Activated CD4-positive, alpha-beta T cell treated with anti-CD3 and anti-CD28 coated beads, Interleukin-2, Interleukin-4, amounts not matched to agents 100 ng/mL and 50 ng/mL, durations not matched to agents 16 hours and 8 hours (primary cell): Measurements from ENCODE around the gene VAT1L.
"Not testable (repeated sequence)": the region's sequence is repeated elsewhere in the genome, so short reads cannot be mapped to it uniquely, and the experiment has no call there.

ENCODE experiments used
- DNase-seq: peaks from one replicate; pipeline ENCODE4 v3.0.0-alpha.2; 2020; ENCODE audit warnings: low spot score

Gene VAT1L

DNA sequence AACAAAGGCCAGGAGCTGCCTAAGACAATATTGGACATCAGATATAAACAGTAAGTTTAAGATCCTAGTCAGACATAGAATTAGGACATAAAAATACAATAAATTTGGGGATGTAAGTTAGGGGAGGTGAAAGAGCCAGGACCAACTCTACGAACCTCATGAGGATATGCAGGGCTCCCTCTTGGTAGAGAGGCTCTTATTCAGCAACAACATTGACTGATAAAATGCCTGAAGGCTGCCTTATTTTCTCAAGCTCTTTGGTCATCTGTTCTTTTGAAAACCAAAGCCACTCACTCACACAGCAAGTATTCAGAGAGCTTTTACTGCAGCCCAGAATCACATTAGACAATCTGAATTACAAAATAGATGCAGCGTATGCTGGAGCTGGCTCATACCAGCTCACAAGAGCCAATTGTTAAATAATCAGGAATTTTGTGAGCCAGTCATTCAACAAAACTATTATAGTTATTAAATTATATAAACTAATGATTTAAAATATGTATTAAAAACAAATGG lies 125.4 kb downstream of the VAT1L start:
- DNase-seq = no peak

DNA sequence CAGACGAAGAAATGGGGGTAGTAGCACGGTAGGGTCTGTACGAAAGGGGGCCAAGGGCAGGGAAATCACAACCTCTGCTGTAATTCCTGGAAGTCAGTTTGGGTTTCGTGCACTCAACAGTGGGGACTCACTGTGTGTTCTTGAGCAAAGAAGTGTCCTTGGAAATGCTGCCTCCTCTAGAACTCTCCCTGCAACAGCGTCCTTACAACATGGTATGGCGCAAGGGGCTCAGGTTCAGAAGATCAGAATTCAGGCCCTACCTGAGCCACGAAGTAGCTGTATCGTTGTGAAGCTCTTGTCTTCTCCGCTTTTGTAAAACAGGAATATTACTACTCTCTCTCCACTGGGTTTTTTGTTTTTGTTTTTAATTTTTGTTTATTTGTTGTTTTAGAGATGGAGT lies 127.7 kb downstream of the VAT1L start:
- no peak for DNase-seq

DNA sequence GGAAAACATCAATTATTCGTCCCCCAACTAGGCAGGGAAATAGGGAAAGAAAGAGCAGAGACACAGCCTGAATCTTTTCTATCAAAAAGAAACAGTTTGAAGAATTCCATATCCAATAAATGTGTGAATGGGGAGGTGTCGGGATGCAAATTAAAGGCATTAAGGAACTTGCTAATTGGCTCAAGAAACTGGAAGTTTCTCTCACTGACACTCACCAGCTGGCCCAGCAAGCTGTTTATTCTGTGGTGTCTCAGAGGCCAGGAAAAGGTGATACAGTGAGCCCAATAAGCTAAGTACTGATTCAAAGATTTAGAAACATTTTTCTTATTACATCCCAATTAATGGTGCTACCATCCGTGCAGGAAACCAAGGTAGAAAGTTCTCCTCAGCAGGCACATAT lies 129.6 kb downstream of the VAT1L start:
- DNase-seq = no peak

DNA sequence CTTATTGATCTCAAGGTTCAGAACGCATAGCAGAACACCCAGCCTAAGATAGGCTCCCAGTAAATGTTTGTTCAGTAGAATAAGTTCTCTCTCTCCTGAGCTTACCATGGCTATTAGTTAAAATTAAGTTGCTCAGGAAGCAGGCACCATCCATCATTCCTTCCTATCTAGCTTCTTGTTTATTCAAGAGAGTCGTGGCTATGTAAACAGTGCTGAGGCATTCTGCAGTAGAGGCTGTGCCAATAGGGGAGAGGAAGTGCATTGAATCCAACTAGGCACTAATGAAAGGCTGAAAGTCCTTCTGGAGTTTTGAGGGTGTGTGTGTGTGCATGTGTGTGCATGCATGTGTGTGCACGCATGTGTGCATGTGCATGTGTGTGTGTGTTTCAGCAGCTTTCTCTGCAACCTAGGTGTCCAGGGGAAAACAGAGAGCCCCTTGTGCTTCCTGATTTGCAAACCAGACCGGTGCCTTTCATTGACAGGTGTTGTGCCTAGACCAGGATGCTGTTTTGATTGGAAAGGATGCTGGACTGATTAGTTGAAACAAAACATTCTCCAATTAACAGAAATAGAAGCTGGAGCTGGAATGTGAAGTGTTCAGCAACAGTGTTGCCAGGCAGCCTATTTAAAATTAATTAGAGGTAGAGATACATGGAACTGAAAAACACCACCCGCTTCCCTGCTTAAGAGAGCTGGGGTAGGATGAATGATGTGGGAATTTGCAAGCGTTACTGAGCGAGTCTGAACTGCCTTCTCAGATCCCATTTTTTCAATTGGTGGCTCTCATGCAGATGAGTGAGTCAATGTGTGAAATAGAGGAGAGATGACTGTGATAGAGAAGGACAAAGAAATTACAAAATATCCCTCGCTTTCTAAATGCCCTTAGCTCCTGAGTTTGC lies 130.7 kb downstream of the VAT1L start:
- no peak for DNase-seq

DNA sequence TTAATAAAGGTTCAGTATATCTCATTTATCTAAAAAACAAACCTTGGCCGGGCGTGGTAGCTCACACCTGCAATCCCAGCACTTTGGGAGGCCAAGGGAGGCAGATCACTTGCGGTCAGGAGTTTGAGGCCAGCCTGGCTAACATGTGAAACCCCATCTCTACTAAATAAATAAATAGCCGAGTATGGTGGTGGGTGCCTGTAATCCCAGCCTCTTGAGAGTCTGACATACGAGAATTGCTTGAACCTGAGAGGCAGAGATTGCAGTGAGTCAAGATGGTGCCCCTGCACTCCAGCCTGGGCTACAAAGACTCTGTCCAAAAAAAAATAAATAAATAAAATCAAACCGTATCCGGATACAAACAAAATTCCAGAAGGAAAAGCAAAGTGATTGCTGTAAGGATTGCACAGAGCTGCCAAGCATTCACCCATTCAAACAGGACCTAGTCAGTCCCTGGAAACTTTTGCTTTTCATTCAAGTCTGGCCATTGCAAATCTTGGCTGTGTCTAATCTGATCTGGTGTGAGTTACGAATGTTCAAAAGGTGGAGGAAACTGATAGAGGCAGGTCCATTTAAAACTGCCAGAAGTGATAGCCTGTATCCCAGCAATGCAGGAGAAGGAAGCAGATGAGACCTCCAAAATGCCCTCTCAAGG lies 131.5 kb downstream of the VAT1L start:
- DNase-seq = no peak

DNA sequence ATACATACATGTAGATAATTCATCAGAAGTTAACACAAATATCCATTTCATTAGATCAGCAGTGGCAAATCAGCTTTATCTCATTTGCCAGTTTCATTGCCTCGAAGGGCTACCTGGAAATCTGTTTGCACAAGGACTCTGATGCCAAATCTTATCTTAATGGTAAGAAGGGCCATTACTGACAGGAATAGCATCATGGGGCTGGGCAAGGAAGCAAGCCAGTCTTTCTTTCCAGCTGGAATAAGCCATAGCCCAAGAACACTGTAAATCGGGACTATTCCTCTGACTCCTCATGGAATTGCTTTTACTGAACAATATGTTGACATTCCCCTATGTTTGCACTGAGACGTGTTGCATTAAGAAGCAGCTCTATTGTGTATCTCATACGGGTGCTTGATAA lies 132.6 kb downstream of the VAT1L start:
- DNase-seq = no peak

DNA sequence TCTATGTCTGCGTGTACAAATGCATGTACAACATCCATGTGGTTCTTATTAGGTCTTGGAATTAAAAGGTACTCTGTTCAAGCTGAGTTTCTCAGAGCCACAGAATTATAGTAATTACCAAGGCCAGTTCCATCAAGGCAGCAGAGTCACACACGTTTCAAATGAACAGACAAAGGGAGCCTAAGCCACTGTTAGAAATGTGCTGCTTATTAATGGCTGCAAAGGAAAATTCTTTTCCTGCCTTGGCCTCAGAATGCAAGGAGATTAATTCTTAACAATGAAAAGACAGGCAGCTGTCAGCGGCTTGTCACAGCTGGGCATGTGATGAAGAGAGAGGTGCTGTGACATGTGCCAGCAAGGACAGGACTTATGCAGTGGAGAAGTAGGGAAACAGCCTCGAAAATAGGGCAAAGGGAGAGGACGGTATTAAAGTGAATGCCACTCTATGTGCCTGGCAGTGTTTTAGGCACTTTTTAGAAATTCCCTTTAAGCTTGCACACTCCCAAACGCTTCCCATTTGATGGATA lies 133.9 kb downstream of the VAT1L start:
- no peak for DNase-seq

DNA sequence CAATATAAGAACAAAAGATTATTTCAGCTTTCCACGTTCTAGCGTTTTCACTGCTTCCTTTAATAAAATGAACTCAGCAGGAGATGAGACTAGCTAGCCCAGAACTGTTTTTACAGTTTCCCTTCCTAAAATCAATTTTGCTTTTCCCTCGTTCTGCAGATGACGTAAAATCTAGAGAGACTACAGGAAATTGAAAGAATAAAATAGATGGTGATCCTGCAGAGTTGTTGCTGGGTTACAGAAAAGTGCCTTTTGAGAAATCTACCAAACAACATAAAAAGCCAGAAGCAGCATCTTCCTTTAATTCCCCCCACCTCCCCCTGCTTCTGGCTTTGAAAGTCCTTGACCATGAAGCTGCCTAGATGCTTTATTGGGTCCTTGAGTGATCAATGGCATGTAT lies 137.2 kb downstream of the VAT1L start:
- no peak for DNase-seq

DNA sequence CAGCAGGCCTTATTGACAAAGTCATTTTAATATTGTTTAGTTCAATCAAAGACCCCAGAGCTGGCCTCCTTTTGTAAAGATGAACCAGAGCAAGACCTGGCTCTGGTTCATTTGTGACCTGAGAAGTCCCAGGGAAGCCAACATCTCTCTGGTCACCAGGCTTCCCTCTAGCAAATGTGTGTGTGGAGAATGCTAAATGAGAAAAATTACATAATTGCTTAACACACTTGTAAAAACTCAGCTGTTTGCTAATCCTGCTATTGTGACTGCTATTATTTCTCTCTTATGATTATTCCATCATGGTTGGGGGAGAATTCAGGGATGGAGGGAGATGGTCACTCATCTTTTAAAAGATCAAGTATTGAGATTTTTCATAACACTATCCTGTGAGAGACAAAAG lies 139.7 kb downstream of the VAT1L start:
- no peak for DNase-seq

DNA sequence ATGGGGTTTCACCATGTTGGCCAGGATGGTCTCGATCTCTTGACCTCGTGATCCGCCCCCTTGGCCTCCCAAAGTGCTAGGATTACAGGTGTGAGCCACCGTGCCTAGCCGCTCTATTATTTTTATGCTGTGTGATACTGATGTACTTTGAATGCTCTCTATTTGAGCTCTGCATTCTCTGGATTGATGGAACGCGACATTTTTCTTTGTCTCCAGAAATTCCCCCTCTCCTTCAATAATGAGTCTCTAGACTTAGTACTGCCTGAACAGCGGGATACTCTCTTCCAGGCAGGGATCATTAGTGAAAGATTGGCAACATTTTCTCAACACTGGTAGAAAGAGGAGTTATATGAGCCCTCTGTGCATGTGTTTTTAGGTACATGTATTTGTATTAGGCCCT lies 140.6 kb downstream of the VAT1L start:
- no peak for DNase-seq

DNA sequence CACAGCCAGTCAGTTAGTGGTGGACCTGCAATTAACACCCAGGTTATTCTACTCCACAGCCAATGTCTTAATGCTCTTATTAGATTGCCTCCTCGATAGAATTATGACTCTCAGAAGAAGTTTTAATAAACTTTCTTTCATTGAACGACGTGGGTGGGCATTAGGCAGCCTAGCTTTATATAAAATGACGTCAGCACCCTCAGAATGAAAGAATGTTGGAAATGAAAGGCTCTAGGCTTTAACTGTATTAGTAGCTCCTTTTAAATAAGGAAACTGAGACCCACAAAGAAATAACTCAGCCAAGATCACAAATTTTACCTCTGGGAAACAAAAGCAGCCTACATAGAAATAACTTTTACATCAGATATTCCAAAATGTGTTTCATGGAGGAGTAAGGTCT lies 142.7 kb downstream of the VAT1L start:
- DNase-seq = no peak

DNA sequence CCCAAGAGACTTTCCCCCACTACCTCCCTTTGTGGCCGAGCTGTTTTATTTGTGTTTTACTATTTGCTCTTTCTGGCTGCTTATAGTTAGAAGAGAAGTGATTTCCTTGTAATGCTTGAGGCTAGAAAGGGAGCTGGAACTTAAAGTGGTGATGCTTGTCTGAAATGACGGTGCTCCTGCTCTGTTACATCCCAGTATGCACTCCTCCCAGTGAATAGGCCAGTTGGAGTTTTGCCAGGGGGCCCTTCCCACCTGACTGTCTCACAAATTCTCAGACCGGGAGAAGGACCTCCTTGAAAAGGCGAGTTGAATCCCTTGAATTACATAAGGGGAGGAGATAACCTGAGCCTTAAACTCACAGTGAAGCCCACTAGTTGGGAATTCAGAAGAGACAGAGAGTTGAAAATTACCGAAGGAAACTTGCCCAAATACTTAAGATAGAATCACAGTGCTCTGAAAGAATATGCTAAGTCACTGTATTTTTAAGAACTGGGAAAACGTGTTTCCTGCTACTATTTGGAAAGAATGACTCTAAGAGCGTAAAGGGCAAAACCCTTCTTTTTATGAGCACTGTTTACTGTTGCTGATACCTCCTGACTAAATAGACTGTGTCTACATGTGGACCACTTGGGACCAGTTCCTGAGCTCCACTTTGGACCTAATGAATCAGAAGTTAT lies 149.2 kb downstream of the VAT1L start:
- DNase-seq = no peak

DNA sequence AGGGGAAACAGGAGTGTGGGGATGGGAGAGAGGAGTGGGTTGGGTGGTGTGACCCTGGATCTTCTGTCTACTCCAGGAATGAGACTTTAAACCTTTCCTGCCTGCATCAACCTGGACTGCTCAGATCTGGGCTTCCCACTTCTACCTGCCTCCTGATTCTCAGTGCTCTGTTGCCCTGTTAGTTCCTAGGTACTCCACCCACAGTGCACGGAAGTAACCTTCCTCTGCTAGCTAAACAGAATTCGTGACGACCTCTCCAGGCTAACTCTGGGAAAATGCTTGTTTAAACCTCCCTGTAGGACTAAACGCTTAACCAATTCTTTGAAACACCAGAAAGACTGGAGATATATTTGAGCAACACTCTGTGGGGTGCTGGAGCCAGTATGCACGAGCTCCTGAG lies 150.5 kb downstream of the VAT1L start:
- no peak for DNase-seq

DNA sequence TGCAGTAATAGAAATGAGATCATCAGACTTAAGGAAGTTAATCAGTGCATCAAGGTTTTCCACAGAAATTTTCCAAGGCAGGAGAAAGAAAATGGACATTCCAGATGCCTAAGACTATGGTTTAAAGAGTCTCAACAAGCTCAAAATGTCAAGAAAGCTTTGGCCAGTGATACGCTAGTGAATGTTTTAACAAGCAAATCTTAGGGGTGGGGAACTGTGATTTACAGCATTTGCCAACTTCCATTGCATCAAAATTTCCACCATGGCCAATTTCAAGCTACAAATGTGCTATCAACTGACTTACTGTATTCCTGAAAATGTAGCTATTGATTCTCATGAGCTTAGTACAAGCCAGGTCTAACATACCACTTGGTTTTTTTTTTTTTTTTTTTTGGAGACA lies 151.6 kb downstream of the VAT1L start:
- no peak for DNase-seq

DNA sequence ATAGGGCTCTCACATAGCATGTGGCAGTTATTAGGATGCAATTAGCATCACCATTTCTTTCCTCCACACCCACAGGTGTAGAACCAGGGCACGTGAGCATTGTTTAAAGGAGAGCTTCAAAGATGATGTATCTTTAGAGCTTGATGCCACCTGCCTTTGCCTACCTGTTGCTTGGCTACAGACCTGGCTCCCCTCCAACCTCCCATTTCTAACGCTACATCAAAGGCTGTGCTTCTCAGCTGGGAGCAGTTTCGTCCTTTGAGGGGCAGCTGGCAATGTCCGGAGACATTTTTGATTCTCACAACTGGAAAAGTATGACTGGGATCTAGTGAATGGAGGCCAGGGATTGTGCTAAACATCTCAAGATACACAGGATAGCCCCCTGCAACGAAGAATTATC lies 155.4 kb downstream of the VAT1L start:
- DNase-seq = no peak

DNA sequence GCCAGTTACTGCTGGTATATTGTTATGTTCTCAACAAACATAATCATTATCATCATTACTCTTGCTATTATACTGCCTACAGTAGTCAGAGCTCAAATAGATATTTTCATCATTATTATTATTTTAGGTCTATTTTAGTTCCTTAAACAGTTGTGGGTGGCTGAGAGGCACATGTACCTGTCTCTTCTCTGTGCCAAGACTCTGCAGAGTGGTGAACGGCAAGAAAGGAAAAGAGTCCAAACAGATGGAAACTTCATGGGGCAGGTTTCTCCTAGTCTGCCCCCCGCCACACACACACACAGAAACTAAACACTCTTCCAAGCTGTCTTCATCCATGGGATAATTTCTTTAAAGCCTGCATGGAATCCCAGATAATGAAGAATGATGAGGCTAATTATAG lies 156.3 kb downstream of the VAT1L start:
- DNase-seq = no peak

DNA sequence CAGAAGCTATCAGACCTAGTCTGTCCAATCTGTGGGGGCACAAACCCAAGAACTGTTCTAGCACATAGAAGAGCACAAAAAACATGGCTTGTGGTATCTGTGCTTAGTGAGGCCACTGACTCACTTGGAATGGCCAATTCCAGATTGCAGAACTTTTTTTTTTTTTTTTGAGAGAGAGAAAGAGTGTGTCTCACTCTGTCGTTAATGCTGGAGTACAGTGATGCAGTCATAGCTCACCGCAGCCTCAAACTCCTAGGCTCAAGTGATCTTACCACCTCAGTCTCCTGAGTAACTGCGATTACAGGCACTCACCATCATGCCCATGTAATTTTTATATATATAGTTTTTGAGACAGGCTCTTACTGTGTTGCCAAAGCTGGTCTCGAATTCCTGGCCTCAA lies 156.8 kb downstream of the VAT1L start:
- DNase-seq = no peak

DNA sequence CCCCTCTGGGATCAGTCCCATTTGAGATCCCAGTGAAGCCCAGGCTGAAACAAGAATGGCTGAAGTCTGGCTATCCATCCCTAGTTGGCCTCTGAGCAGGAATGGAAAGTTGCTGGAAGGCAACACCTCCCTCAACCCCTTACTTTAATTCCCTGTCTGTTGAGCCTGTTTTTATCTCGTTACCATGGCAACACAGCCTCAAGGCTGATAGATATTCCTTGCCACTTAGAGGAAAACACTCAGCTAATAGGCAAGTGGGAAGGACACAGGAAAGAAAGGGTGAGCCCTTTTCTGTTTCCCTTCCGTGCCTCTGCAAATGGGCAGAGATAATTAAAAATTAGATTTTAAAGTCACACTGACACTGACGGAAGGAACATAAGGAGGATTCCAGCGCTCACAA lies 158.5 kb downstream of the VAT1L start:
- no peak for DNase-seq

DNA sequence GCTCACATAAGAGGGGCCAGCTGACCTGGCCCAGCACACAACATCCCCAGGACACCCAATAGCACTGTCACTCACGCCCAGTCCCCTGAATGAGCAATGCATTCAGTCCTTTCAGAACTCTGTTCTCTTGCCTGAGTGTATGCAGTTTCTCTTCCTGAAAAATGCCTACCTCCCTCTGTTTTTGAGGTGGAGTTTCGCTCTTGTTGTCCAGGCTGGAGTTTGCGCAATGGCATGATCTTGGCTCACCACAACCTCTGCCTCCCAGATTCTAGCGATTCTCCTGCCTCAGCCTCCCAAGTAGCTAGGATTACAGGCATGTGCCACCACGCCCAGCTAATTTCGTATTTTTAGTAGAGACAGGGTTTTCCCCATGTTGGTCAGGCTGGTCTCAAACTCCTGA lies 159.2 kb downstream of the VAT1L start:
- not testable (repeated sequence) for DNase-seq

DNA sequence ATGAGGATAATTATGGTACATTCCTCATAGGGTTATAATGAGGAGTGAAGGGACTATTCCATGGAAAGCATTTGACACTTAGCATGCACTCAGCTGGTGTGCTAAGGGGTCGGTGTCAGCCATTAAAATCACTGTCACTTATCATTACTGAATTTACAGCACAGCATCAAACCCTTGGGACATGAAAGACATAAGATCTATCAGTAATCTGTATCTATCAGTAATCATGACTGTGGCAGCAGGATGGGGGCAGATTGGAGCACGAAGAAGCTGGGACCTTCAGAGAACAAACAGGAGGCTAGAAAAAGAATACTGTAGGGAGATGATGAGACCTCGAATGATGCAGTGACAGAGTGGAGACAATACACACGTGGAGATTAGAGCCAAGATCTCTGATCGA lies 160.5 kb downstream of the VAT1L start:
- no peak for DNase-seq

DNA sequence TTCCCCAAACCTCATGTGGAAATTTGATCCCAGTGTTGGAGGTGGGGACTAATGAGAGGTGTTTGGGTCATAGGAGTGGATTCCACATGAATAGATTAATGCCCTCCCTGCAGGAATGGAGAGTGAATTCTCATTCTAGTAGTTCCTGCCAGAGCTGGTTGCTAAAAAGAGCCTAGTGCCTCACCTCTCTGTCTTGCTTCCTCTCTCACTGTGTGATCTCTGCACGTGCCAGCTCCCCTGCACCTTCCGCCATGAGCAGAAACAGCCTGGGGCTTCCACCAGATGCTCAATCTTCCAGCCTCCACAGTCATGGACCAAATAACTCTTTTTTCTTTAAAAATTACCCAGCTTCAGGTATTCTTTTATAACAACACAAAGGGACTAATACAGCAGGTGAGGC lies 161.1 kb downstream of the VAT1L start:
- no peak for DNase-seq

DNA sequence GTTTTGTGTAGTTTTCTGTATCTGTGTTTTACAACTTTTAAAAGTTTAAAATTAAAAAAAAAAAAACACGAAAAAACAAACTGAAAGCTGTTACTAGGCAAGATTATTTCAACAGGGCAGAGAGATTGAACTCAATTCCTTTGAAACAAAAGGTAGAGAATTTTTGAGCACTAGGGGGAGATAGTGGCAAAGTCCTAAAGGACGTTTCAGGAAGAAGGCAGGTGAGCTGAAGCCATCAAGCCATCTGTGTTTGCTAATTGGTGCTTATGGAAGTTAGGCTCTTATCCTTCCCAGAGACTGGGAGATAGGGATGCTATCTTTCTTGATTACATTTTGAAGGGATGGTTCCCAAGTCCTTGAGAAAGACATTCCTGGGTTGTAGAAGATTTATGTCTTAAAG lies 163.4 kb downstream of the VAT1L start:
- DNase-seq = peak; percentile 14

DNA sequence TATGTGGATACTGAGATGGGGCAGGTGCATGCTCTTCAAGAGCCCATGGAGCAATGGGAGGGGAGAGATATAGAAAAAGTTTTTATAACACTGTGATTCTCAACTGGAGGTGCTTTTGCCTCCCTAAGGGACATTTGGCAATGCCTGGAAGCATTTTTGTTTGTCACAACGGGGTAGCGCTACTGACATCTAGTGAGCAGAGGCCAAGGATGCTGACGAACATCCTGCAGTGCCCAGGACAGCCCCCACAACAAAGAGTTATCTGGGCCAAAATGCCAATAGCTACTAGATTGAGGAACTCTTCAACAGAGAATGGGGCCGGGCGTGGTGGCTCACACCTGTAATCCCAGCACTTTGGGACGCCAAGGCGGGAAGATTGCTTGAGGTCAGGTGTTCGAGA lies 166.8 kb downstream of the VAT1L start:
- DNase-seq = no peak
